ENCODE data around the gene ZNF146.
"Not testable (repeated sequence)": the region's sequence is repeated elsewhere in the genome, so short reads cannot be mapped to it uniquely, and the experiment has no call there.

ZNF146 gene

GRCh38 chr19:36256853-36257519 lies 42.1 kb downstream of the ZNF146 start:
- Histone ChIP-seq H3K36me3 (ENCODE audit: control insufficient read depth in 2 of 2, insufficient read depth in 2 of 2, low read length in 2 of 2) (no peaks in the 10 kb centered on the region), H3K9me3 (ENCODE audit: control insufficient read depth in 2 of 2, low read length in 2 of 2) (no peaks in the 10 kb centered on the region), H3K9ac (ENCODE audit: low read length in 2 of 2) (peak overlapping the region; percentile 51 to 62), H3K27ac (ENCODE audit: low read length) (no peak overlapping the region), H3K4me1 (ENCODE audit: control insufficient read depth, insufficient read depth, low read length) (peaks cover 3% of the 10 kb centered on the region), H3K4me3 (ENCODE audit: low read length in 2 of 2) (peak overlapping the region; percentile 60 to 72), H3K27me3 (ENCODE audit: control insufficient read depth in 1 of 2, insufficient read depth in 2 of 2, low read length in 2 of 2) (no peaks in the 10 kb centered on the region)

GRCh38 chr19:36257520-36257876 lies 42.6 kb downstream of the ZNF146 start:
- no peaks in the 10 kb centered on the region for H3K9me3 ChIP-seq (ENCODE audit: control insufficient read depth in 2 of 2, low read length in 2 of 2)
- no peaks in the 10 kb centered on the region for H3K36me3 ChIP-seq (ENCODE audit: control insufficient read depth in 2 of 2, insufficient read depth in 2 of 2, low read length in 2 of 2)
- H3K4me1 ChIP-seq (ENCODE audit: control insufficient read depth, insufficient read depth, low read length) = peaks cover 3% of the 10 kb centered on the region
- H3K4me3 ChIP-seq (ENCODE audit: low read length in 2 of 2) = peak overlapping the region; percentile 60 to 72
- H3K27ac ChIP-seq (ENCODE audit: low read length) = no peak overlapping the region
- H3K9ac ChIP-seq (ENCODE audit: low read length in 2 of 2) = peak overlapping the region; percentile 51 to 62
- no peaks in the 10 kb centered on the region for H3K27me3 ChIP-seq (ENCODE audit: control insufficient read depth in 1 of 2, insufficient read depth in 2 of 2, low read length in 2 of 2)

GRCh38 chr19:36258028-36258875 lies 43.3 kb downstream of the ZNF146 start:
- H3K4me1 ChIP-seq (ENCODE audit: control insufficient read depth, insufficient read depth, low read length) = peaks cover 3% of the 10 kb centered on the region
- no peaks in the 10 kb centered on the region for H3K9me3 ChIP-seq (ENCODE audit: control insufficient read depth in 2 of 2, low read length in 2 of 2)
- H3K9ac ChIP-seq (ENCODE audit: low read length in 2 of 2) = peak overlapping the region in 1 of 2 donors; percentile 51
- no peaks in the 10 kb centered on the region for H3K36me3 ChIP-seq (ENCODE audit: control insufficient read depth in 2 of 2, insufficient read depth in 2 of 2, low read length in 2 of 2)
- H3K27me3 ChIP-seq (ENCODE audit: control insufficient read depth in 1 of 2, insufficient read depth in 2 of 2, low read length in 2 of 2) = no peaks in the 10 kb centered on the region
- H3K4me3 ChIP-seq (ENCODE audit: low read length in 2 of 2) = peak overlapping the region; percentile 60 to 72
- H3K27ac ChIP-seq (ENCODE audit: low read length) = no peak overlapping the region

DNA sequence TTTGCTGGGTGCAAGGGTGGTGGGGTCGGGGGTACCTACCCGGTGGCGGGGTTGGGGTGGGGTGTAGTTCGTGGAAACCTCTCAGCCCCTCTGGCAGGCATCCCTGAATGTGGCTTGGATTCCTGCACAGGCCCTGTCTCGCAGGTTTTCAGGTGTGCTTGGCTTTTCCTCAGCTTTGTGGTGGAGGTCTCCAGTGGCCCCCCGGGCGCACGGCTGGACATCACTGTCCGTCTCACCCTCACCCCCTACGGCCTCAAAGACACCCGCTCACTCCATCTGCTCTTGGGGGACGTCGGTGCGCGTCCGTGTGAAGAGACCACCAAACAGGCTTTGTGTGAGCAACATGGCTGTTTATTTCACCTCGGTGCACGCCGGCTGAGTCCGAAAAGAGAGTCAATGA lies 44.3 kb downstream of the ZNF146 start:
- Histone ChIP-seq H3K36me3 (ENCODE audit: control insufficient read depth in 2 of 2, insufficient read depth in 2 of 2, low read length in 2 of 2) (no peaks in the 10 kb centered on the region), H3K9ac (ENCODE audit: low read length in 2 of 2) (no peak overlapping the region), H3K27me3 (ENCODE audit: control insufficient read depth in 1 of 2, insufficient read depth in 2 of 2, low read length in 2 of 2) (no peaks in the 10 kb centered on the region), H3K4me1 (ENCODE audit: control insufficient read depth, insufficient read depth, low read length) (peaks cover 3% of the 10 kb centered on the region), H3K9me3 (ENCODE audit: control insufficient read depth in 2 of 2, low read length in 2 of 2) (no peaks in the 10 kb centered on the region), H3K4me3 (ENCODE audit: low read length in 2 of 2) (no peak overlapping the region), H3K27ac (ENCODE audit: low read length) (no peak overlapping the region)

DNA sequence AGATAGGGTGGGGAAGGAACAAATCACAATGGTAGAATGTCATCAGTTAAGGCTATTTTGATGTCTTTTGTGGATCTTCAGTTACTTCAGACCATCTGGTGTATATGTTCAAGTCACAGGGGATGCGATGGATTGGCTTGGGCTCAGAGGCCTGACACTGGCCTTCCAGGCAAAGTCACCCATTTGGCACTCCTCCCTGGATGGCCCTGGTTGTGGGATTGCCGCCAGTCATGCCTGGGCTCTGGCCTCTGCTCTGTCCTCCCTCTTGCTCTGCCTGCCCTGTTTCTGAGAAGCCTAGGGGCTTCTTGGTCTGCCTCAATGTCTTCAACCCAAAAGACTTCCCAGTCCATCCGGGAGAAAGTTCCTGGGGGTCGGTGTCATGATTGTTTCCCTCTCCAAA lies 50.2 kb downstream of the ZNF146 start:
- no peak overlapping the region for H3K4me3 ChIP-seq (ENCODE audit: low read length in 2 of 2)
- H3K36me3 ChIP-seq (ENCODE audit: control insufficient read depth in 2 of 2, insufficient read depth in 2 of 2, low read length in 2 of 2) = no peaks in the 10 kb centered on the region
- no peak overlapping the region for H3K27ac ChIP-seq (ENCODE audit: low read length)
- no peak overlapping the region for H3K9ac ChIP-seq (ENCODE audit: low read length in 2 of 2)
- no peaks in the 10 kb centered on the region for H3K4me1 ChIP-seq (ENCODE audit: control insufficient read depth, insufficient read depth, low read length)
- no peaks in the 10 kb centered on the region for H3K27me3 ChIP-seq (ENCODE audit: control insufficient read depth in 1 of 2, insufficient read depth in 2 of 2, low read length in 2 of 2)
- H3K9me3 ChIP-seq (ENCODE audit: control insufficient read depth in 2 of 2, low read length in 2 of 2) = peaks cover 0 to 3% of the 10 kb centered on the region in 2 donors

- H3K27ac ChIP-seq (ENCODE audit: low read length) = no peak overlapping the region
Observed at GRCh38 chr19:36265856-36266374, 51.0 kb downstream of the ZNF146 start.

GRCh38 chr19:36266375-36266961 lies 51.6 kb downstream of the ZNF146 start:
- no peaks in the 10 kb centered on the region for H3K36me3 ChIP-seq (ENCODE audit: control insufficient read depth in 2 of 2, insufficient read depth in 2 of 2, low read length in 2 of 2)
- H3K9ac ChIP-seq (ENCODE audit: low read length in 2 of 2) = no peak overlapping the region
- H3K4me1 ChIP-seq (ENCODE audit: control insufficient read depth, insufficient read depth, low read length) = no peaks in the 10 kb centered on the region
- H3K27me3 ChIP-seq (ENCODE audit: control insufficient read depth in 1 of 2, insufficient read depth in 2 of 2, low read length in 2 of 2) = no peaks in the 10 kb centered on the region
- H3K9me3 ChIP-seq (ENCODE audit: control insufficient read depth in 2 of 2, low read length in 2 of 2) = peaks cover 0 to 3% of the 10 kb centered on the region in 2 donors
- no peak overlapping the region for H3K27ac ChIP-seq (ENCODE audit: low read length)
- H3K4me3 ChIP-seq (ENCODE audit: low read length in 2 of 2) = no peak overlapping the region

More at GRCh38 chr19:36265856-36266374, 51.0 kb downstream of the ZNF146 start:
- Histone ChIP-seq H3K9me3 (ENCODE audit: control insufficient read depth in 2 of 2, low read length in 2 of 2) (peaks cover 0 to 3% of the 10 kb centered on the region in 2 donors), H3K27me3 (ENCODE audit: control insufficient read depth in 1 of 2, insufficient read depth in 2 of 2, low read length in 2 of 2) (no peaks in the 10 kb centered on the region), H3K4me1 (ENCODE audit: control insufficient read depth, insufficient read depth, low read length) (no peaks in the 10 kb centered on the region), H3K4me3 (ENCODE audit: low read length in 2 of 2) (no peak overlapping the region), H3K36me3 (ENCODE audit: control insufficient read depth in 2 of 2, insufficient read depth in 2 of 2, low read length in 2 of 2) (no peaks in the 10 kb centered on the region), H3K9ac (ENCODE audit: low read length in 2 of 2) (no peak overlapping the region)

DNA sequence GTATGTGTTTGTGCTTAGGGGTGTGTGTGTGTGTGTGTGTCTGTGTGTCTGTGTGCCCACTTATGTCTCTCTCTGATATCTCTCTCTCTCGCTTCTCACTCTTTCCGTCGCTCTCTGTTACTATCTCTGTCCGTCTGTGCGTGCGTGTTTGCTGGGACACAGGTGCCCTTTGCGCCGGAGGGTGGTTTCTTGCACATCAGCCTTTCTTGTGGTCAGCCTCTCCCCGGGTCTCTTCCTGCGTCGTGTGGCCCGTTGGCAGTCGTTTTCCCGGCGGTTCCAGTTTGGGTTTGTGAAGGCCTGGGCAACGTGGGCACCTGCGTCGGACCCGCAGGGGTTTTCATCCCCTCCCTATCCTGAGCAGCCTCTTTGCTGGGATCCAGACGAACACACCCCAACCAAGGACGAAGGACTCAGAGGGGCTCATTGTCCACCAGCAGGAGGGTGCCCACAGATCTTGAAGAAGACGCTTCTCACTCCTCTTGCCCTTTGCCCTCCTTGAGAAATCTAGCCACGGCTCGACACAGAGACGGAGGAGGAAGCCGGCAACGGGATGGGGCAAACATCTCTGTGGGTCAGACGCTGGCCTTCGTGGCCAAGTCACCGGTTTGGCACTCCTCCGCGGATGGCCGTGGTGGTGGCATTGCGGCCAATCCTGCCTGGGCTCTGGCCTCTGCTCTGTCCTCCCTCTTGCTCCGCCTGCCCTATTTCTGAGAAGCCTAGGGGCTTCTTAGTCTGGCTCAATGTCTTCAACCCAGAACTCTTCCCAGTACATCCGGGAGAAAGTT lies 52.3 kb downstream of the ZNF146 start:
- Histone ChIP-seq H3K27me3 (ENCODE audit: control insufficient read depth in 1 of 2, insufficient read depth in 2 of 2, low read length in 2 of 2) (no peaks in the 10 kb centered on the region), H3K4me3 (ENCODE audit: low read length in 2 of 2) (no peak overlapping the region), H3K9ac (ENCODE audit: low read length in 2 of 2) (no peak overlapping the region), H3K4me1 (ENCODE audit: control insufficient read depth, insufficient read depth, low read length) (no peaks in the 10 kb centered on the region), H3K9me3 (ENCODE audit: control insufficient read depth in 2 of 2, low read length in 2 of 2) (peaks cover 0 to 3% of the 10 kb centered on the region in 2 donors), H3K27ac (ENCODE audit: low read length) (no peak overlapping the region), H3K36me3 (ENCODE audit: control insufficient read depth in 2 of 2, insufficient read depth in 2 of 2, low read length in 2 of 2) (no peaks in the 10 kb centered on the region)

- not testable (repeated sequence) for H3K27me3 ChIP-seq (ENCODE audit: control insufficient read depth in 1 of 2, insufficient read depth in 2 of 2, low read length in 2 of 2); H3K27ac ChIP-seq (ENCODE audit: low read length); H3K9me3 ChIP-seq (ENCODE audit: control insufficient read depth in 2 of 2, low read length in 2 of 2); H3K4me3 ChIP-seq (ENCODE audit: low read length in 2 of 2); H3K9ac ChIP-seq (ENCODE audit: low read length in 2 of 2); H3K4me1 ChIP-seq (ENCODE audit: control insufficient read depth, insufficient read depth, low read length); H3K36me3 ChIP-seq (ENCODE audit: control insufficient read depth in 2 of 2, insufficient read depth in 2 of 2, low read length in 2 of 2)
Observed at GRCh38 chr19:36268081-36268480, 53.2 kb downstream of the ZNF146 start.

GRCh38 chr19:36268591-36268990 lies 53.7 kb downstream of the ZNF146 start:
- H3K27me3 ChIP-seq (ENCODE audit: control insufficient read depth in 1 of 2, insufficient read depth in 2 of 2, low read length in 2 of 2); H3K9ac ChIP-seq (ENCODE audit: low read length in 2 of 2); H3K27ac ChIP-seq (ENCODE audit: low read length); H3K9me3 ChIP-seq (ENCODE audit: control insufficient read depth in 2 of 2, low read length in 2 of 2); H3K36me3 ChIP-seq (ENCODE audit: control insufficient read depth in 2 of 2, insufficient read depth in 2 of 2, low read length in 2 of 2); H3K4me3 ChIP-seq (ENCODE audit: low read length in 2 of 2); H3K4me1 ChIP-seq (ENCODE audit: control insufficient read depth, insufficient read depth, low read length): not testable (repeated sequence)
